HCT116 (cell line): ENCODE measurements around the gene POP4. TPM values are rescaled to one million over a fixed set of nuclear protein-coding genes. Genes with fewer than 3 reads are reported as not detected.

Source experiments
- ATAC-seq: fragments of 200-7000 bp; cut with Tn5 transposase; 2 replicates; pipeline ENCODE4 v1.9.1; 2020; ENCODE audit warnings: mild to moderate bottlenecking, moderate library complexity
- BruUV-seq: library from RNA; stranded (reverse); fragments of 400-500 nt; replicated peaks from 2 replicates; lab custom pipeline; 2021; lab: Mats Ljungman, UMichigan
- CTCF ChIA-PET: fragments of 300-600 bp; sonication (Branson Sonifier 250); formaldehyde crosslinking; loops from one replicate; lab custom pipeline; 2021; ENCODE audit warnings: antibody characterized with exemption; lab: Charles Lee
- POLR2A ChIA-PET: fragments of 300-600, 350-600 bp; sonication (Branson Sonifier 250); formaldehyde crosslinking; loops from one replicate; lab custom pipeline; 2021; ENCODE audit warnings: antibody characterized with exemption; lab: Charles Lee
- RAD21 ChIA-PET, 2 experiments: fragments of 300-600 bp; sonication (Branson Sonifier 250); formaldehyde crosslinking; loops; one replicate each; lab custom pipeline; 2023; ENCODE audit warnings: low total read pairs in 2 of 2; ENCODE audit not compliant: uncharacterized antibody in 2 of 2, unreplicated experiment in 2 of 2, low non-redundant PET in 1 of 2; lab: Charles Lee
- DNase-seq: peaks from one replicate; pipeline ENCODE4 v3.0.0-alpha.2; 2010; ENCODE audit warnings: low read depth, low spot score
- H2AFZ ChIP-seq: fragments of 200-600 bp; shearing (Covaris generic), sonication (generic); 2 replicates; pipeline ENCODE4 v1.6.1; 2017; ENCODE audit warnings: low read depth, mixed run types, mixed read lengths, antibody characterized with exemption, low read length; ENCODE audit not compliant: poor library complexity, severe bottlenecking
- H3K27ac ChIP-seq: 2 replicates; pipeline ENCODE4 v1.5.1; 2012; ENCODE audit warnings: low read depth, low read length
- H3K27me3 ChIP-seq: fragments of 200-600 bp; sonication (generic); 2 replicates; pipeline ENCODE4 v1.6.1; 2016; ENCODE audit warnings: mixed run types, low read length, mixed read lengths; ENCODE audit not compliant: insufficient read depth
- H3K36me3 ChIP-seq, 2 experiments: fragments of 200-500 bp in 1 of 2; fragments of 200-600 bp in 1 of 2; sonication (Bioruptor generic) in 1 of 2; sonication (generic) in 1 of 2; 2 replicates each; pipeline versions ENCODE4 v1.5.1 to v1.6.1; 2014 to 2016; ENCODE audit warnings: low read length in 2 of 2, inconsistent platforms in 1 of 2, mixed read lengths in 1 of 2, mixed run types in 1 of 2; ENCODE audit not compliant: insufficient read depth in 2 of 2, control insufficient read depth in 1 of 2
- H3K4me1 ChIP-seq, 2 experiments: fragments of 200-600 bp in 1 of 2; sonication (generic) in 1 of 2; 2 replicates each; pipeline versions ENCODE4 v1.5.1 to v1.6.1; 2012 to 2017; ENCODE audit warnings: low read length in 2 of 2, inconsistent platforms in 1 of 2, mild to moderate bottlenecking in 1 of 2, mixed read lengths in 1 of 2, mixed run types in 1 of 2, moderate library complexity in 1 of 2; ENCODE audit not compliant: insufficient read depth in 2 of 2, control insufficient read depth in 1 of 2
- H3K4me2 ChIP-seq: fragments of 200-600 bp; sonication (generic); 2 replicates; pipeline ENCODE4 v1.6.1; 2017; ENCODE audit warnings: mixed run types, low read length, mixed read lengths
- H3K4me3 ChIP-seq, 2 experiments: fragments of 200-600 bp in 1 of 2; sonication (generic) in 1 of 2; replicated peaks in 1 of 2; 2 replicates each; pipeline ENCODE4 v1.5.1; 2011 to 2016; ENCODE audit warnings: low read length in 2 of 2, control low read depth in 1 of 2, low read depth in 1 of 2, mild to moderate bottlenecking in 1 of 2, mixed read lengths in 1 of 2, mixed run types in 1 of 2
- H3K79me2 ChIP-seq: fragments of 200-600 bp; sonication (generic); 2 replicates; pipeline ENCODE4 v1.6.1; 2017; ENCODE audit warnings: mild to moderate bottlenecking, mixed run types, low read length, moderate library complexity, mixed read lengths; ENCODE audit not compliant: insufficient read depth
- H3K9ac ChIP-seq: fragments of 200-600 bp; sonication (generic); 2 replicates; pipeline ENCODE4 v1.6.1; 2016; ENCODE audit warnings: low read length, mixed read lengths
- H3K9me2 ChIP-seq: fragments of 200-600 bp; sonication (generic), shearing (Covaris generic); 2 replicates; pipeline ENCODE4 v1.6.1; 2017; ENCODE audit warnings: mixed run types, mild to moderate bottlenecking, moderate library complexity; ENCODE audit not compliant: insufficient read depth
- H3K9me3 ChIP-seq, 2 experiments: fragments of 200-500 bp in 1 of 2; fragments of 200-600 bp in 1 of 2; sonication (Bioruptor generic) in 1 of 2; sonication (generic) in 1 of 2; 2 replicates each; pipeline ENCODE4 v1.6.1; 2014 to 2017; ENCODE audit warnings: low read length in 2 of 2, mixed read lengths in 2 of 2, inconsistent platforms in 1 of 2, low read depth in 1 of 2, mild to moderate bottlenecking in 1 of 2, mixed run types in 1 of 2, moderate library complexity in 1 of 2; ENCODE audit not compliant: control insufficient read depth in 1 of 2, insufficient read depth in 1 of 2
- H4K20me1 ChIP-seq: fragments of 200-600 bp; sonication (generic), shearing (Covaris generic); 2 replicates; pipeline ENCODE4 v1.6.1; 2017; ENCODE audit warnings: mixed run types, mild to moderate bottlenecking, moderate library complexity; ENCODE audit not compliant: insufficient read depth
- CBX3 ChIP-seq: IDR thresholded peaks from 2 replicates; pipeline ENCODE4 v1.6.1; 2012; ENCODE audit warnings: low read depth
- ELF1 ChIP-seq: IDR thresholded peaks from 2 replicates; pipeline ENCODE4 v1.6.1; 2012; ENCODE audit warnings: low read depth, borderline replicate concordance
- EZH2 ChIP-seq: fragments of 200-600 bp; sonication (generic); IDR thresholded peaks from 2 replicates; pipeline ENCODE4 v1.6.1; 2017; ENCODE audit warnings: antibody characterized with exemption, mixed run types
- JUND ChIP-seq: IDR thresholded peaks from 2 replicates; pipeline ENCODE4 v1.6.1; 2012
- POLR2A ChIP-seq: IDR thresholded peaks from 2 replicates; pipeline ENCODE4 v1.7.0; 2011; ENCODE audit warnings: borderline replicate concordance; ENCODE audit not compliant: insufficient read depth, insufficient read length; ENCODE audit errors: extremely low read depth
- POLR2AphosphoS5 ChIP-seq: IDR thresholded peaks from 2 replicates; pipeline ENCODE4 v1.6.1; 2011; ENCODE audit warnings: mild to moderate bottlenecking, low read depth, low read length, moderate library complexity
- REST ChIP-seq: IDR thresholded peaks from 2 replicates; pipeline ENCODE4 v1.6.1; 2012; ENCODE audit warnings: low read depth
- SIN3A ChIP-seq: IDR thresholded peaks from 2 replicates; pipeline ENCODE4 v1.6.1; 2012; ENCODE audit warnings: low read depth
- SP1 ChIP-seq: IDR thresholded peaks from 2 replicates; pipeline ENCODE4 v1.6.1; 2012; ENCODE audit warnings: low read depth
- SRF ChIP-seq: IDR thresholded peaks from 2 replicates; pipeline ENCODE4 v1.6.1; 2012; ENCODE audit warnings: low read depth
- TCF7L2 ChIP-seq: IDR thresholded peaks from 2 replicates; pipeline ENCODE4 v1.7.0; 2011; ENCODE audit warnings: borderline replicate concordance, inconsistent platforms; ENCODE audit not compliant: insufficient read depth, insufficient read length; ENCODE audit errors: extremely low read depth
- YY1 ChIP-seq: IDR thresholded peaks from 2 replicates; pipeline ENCODE4 v1.6.1; 2011; ENCODE audit warnings: low read length, low read depth, moderate library complexity, mild to moderate bottlenecking; ENCODE audit not compliant: insufficient replicate concordance; ENCODE audit errors: extremely low read depth
- ZBTB33 ChIP-seq: IDR thresholded peaks from 2 replicates; pipeline ENCODE4 v1.6.1; 2011; ENCODE audit warnings: mild to moderate bottlenecking, low read length, moderate library complexity; ENCODE audit not compliant: insufficient replicate concordance; ENCODE audit errors: extremely low read depth
- ZFX ChIP-seq: fragments of 450-650 bp; IDR thresholded peaks from 2 replicates; pipeline ENCODE4 v1.6.1; 2017
- ZNF274 ChIP-seq: fragments of 200-500 bp; sonication (Bioruptor generic); IDR thresholded peaks from 2 replicates; pipeline ENCODE4 v1.6.1; 2014; ENCODE audit warnings: mild to moderate bottlenecking, low read depth, low read length, inconsistent platforms
- intact Hi-C: fragments of 100-400 bp; cut with micrococcal nuclease; formaldehyde crosslinking; loops from 2 replicates; pipeline ENCODE4 v1.10.0; 2022
- total RNA-seq: library from RNA; stranded (reverse); gene quantifications from one replicate; pipeline ENCODE4 v1.2.1, GENCODE V29; 2021; ENCODE audit not compliant: unreplicated experiment

The POP4 gene
- total RNA-seq, 1 experiment from 2014 or later: 61.2 TPM

DNA sequence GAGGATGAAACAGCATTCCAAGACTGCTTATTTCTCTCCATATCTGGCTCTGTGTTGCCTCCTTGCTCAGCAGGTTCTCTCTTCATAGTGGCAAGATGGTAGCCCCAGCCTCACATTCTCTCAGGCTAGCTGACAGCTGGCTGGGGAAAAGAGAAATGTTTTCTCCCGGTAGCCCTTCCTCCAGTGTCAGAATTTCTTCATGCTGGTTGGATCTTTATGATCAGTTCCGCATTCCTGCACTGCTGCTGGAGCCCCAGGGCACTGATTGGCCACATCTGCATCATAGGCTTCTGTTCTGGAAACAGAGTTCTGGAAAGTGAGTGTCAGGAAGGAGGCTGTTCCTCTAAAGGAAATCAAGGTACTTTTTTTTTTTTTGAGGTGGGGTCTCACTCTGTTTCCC, 24.6 kb downstream of the POP4 start:
- H3K36me3 ChIP-seq: no peaks in the 10 kb centered on the region
- POLR2A ChIA-PET: no interaction called here
- no peaks in the 10 kb centered on the region for H3K4me1 ChIP-seq
- H3K9me2 ChIP-seq: no peaks in the 10 kb centered on the region
- CTCF ChIA-PET: no interaction called here
- no peak for ATAC-seq
- no TSS peak for BruUV-seq
- no peak for DNase-seq
- H3K4me3 ChIP-seq: no peak overlapping the region
- H3K4me2 ChIP-seq: no peak overlapping the region
- RAD21 ChIA-PET: no interaction called here
- H3K27me3 ChIP-seq: no peaks in the 10 kb centered on the region
- no peak overlapping the region for H3K27ac ChIP-seq
- H3K9ac ChIP-seq: no peak overlapping the region
- no peak overlapping the region for H2AFZ ChIP-seq
- H3K79me2 ChIP-seq: no peaks in the 10 kb centered on the region
- intact Hi-C loops: no loop called here
- no peaks in the 10 kb centered on the region for H4K20me1 ChIP-seq
- no peak for TF ChIP-seq ELF1
- TF ChIP-seq, all 23 proteins: peak for 0
- H3K9me3 ChIP-seq: no peaks in the 10 kb centered on the region

GRCh38 chr19:29631450-29631849, 25.4 kb downstream of the POP4 start:
- POLR2A ChIA-PET: no interaction called here
- Histone ChIP-seq H3K79me2 (no peaks in the 10 kb centered on the region), H3K9me3 (no peaks in the 10 kb centered on the region), H3K27ac (no peak overlapping the region), H3K27me3 (no peaks in the 10 kb centered on the region), H3K4me1 (no peaks in the 10 kb centered on the region), H3K4me2 (no peak overlapping the region), H3K36me3 (no peaks in the 10 kb centered on the region), H3K9ac (no peak overlapping the region), H3K4me3 (no peak overlapping the region), H2AFZ (no peak overlapping the region), H3K9me2 (no peaks in the 10 kb centered on the region), H4K20me1 (no peaks in the 10 kb centered on the region)
- no TSS peak for BruUV-seq
- intact Hi-C loops: no loop called here
- ATAC-seq (no peak), DNase-seq (no peak)
- CTCF ChIA-PET: no interaction called here
- RAD21 ChIA-PET: no interaction called here
- TF ChIP-seq YY1: no peak
- no peak for TF ChIP-seq POLR2AphosphoS5
- TF ChIP-seq REST: no peak
- no peak for TF ChIP-seq ZBTB33
- no peak for TF ChIP-seq SIN3A
- TF ChIP-seq ZNF274: no peak
- TF ChIP-seq EZH2: no peak
- no peak for TF ChIP-seq POLR2A
- TF ChIP-seq JUND: no peak
- TF ChIP-seq CBX3: no peak
- no peak for TF ChIP-seq ZFX
- TF ChIP-seq TCF7L2: no peak
- no peak for TF ChIP-seq SP1
- no peak for TF ChIP-seq SRF
